Stimulated activated naive CD8-positive, alpha-beta T cell treated with anti-CD3 and anti-CD28 coated beads, Interleukin-15, Interleukin-2, amounts not matched to agents 100 ng/mL and 50 ng/mL, for 24 hours (primary cell): ENCODE measurements around the gene CEP162.
"Not testable (repeated sequence)": the region's sequence is repeated elsewhere in the genome, so short reads cannot be mapped to it uniquely, and the experiment has no call there.

Experiments used
- H3K27ac Mint-ChIP-seq: one replicate; pipeline ENCODE4 v1.8.0; 2021; ENCODE audit warnings: mild to moderate bottlenecking, mixed read lengths
- H3K27me3 Mint-ChIP-seq: one replicate; pipeline ENCODE4 v1.8.0; 2021; ENCODE audit warnings: mixed read lengths
- H3K36me3 Mint-ChIP-seq: one replicate; pipeline ENCODE4 v1.8.0; 2021; ENCODE audit warnings: low read depth, mixed read lengths
- H3K4me1 Mint-ChIP-seq: one replicate; pipeline ENCODE4 v1.8.0; 2021; ENCODE audit warnings: low read depth, mixed read lengths
- H3K4me3 Mint-ChIP-seq: one replicate; pipeline ENCODE4 v1.8.0; 2021; ENCODE audit warnings: mild to moderate bottlenecking, mixed read lengths
- H3K9me3 Mint-ChIP-seq: one replicate; pipeline ENCODE4 v1.8.0; 2021; ENCODE audit warnings: mixed read lengths

Gene CEP162

DNA sequence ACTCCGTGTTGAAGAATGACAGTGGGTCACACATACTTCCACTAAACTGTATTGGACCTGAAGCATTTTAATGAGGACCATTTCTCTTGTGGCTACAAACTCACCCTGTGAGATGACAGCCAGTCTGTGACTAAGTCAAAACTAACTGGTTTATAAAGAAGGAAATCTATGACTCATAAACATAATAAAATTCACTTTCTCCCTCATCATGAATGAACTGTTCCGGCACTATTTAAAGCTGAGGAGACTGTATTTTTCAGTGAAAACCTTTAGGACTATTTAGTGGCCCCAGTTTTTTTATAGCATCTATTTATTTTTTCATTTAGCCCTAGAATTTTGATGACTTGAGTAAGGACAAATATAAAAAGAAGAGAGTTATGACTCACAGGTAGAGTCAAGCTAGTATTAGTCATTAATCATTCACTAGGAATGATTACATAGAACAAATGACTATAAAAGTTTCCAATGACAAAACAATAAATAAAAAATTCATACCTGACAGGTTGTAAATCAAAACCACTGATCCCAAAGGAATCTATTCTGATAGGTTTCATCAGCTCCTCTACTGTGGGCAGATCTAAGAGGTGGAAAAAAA is 34.2 kb downstream of the CEP162 start:
- Mint-ChIP-seq H3K27ac (no peak overlapping the region), H3K4me3 (no peak overlapping the region)

DNA sequence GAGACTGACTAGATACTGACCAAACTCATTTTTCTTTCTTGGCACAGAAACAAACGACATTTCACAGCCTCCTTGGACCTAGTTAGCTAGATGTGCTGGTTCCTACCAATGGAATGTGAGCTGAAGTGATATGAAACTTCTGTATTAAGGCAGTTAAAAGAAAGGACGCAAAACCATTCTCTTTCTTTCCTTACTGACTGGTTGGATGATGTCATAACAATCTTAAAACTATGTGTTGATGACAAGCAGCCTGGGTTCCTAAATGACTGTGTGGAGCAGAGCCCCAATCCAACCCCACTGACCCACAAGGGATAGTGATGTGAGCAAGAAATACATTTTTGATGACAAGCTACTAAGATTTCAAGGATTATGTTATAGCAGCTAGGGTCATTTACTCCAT is 35.6 kb downstream of the CEP162 start:
- H3K4me1 Mint-ChIP-seq = peaks cover 4% of the 10 kb centered on the region
- H3K27ac Mint-ChIP-seq = no peak overlapping the region
- peaks cover 46% of the 10 kb centered on the region for H3K36me3 Mint-ChIP-seq
- no peaks in the 10 kb centered on the region for H3K9me3 Mint-ChIP-seq
- H3K27me3 Mint-ChIP-seq = no peaks in the 10 kb centered on the region
- H3K4me3 Mint-ChIP-seq = no peak overlapping the region

More for the DNA sequence above, 34.2 kb downstream of the CEP162 start:
- no peaks in the 10 kb centered on the region for H3K27me3 Mint-ChIP-seq
- H3K9me3 Mint-ChIP-seq = no peaks in the 10 kb centered on the region
- H3K36me3 Mint-ChIP-seq = peaks cover 50% of the 10 kb centered on the region
- peaks cover 4% of the 10 kb centered on the region for H3K4me1 Mint-ChIP-seq

DNA sequence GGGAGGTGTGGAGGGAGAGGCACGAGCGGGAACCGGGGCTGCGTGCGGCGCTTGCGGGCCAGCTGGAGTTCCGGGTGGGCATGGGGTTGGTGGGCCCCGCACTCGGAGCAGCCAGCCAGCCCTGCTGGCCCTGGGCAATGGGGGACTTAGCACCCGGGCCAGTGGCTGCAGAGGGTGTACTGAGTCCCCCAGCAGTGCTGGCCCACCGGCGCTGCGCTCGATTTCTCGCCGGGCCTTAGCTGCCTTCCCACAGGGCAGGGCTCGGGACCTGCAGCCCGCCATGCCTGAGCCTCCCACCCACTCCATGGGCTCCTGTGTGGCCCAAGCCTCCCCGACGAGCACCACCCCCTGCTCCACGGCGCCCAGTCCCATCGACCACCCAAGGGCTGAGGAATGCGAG is 38.1 kb downstream of the CEP162 start:
- H3K27me3 Mint-ChIP-seq, H3K4me1 Mint-ChIP-seq, H3K27ac Mint-ChIP-seq, H3K9me3 Mint-ChIP-seq, H3K4me3 Mint-ChIP-seq: not testable (repeated sequence)
- H3K36me3 Mint-ChIP-seq = peaks cover 28% of the 10 kb centered on the region

DNA sequence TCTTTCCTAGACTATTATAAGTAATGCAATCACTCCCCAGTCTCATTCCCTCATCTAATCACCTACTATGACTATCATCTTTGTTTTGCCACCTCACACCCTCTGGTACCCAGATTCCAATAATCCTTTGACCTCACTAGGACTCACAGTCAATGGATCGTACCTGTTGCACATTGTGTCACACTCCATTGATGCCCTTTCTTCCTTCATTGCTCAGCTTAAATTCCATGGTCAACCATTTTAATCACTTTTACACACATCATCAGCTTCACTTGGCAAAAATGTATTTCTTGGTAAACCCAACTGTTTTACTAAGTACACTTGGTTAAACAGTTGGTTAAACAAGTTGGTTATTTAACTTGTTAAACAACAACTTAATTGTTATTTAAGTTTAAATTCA is 44.0 kb downstream of the CEP162 start:
- H3K27ac Mint-ChIP-seq = no peak overlapping the region
- no peaks in the 10 kb centered on the region for H3K27me3 Mint-ChIP-seq
- H3K4me1 Mint-ChIP-seq = no peaks in the 10 kb centered on the region
- H3K36me3 Mint-ChIP-seq = peaks cover 18% of the 10 kb centered on the region
- H3K9me3 Mint-ChIP-seq = no peaks in the 10 kb centered on the region
- H3K4me3 Mint-ChIP-seq = no peak overlapping the region

DNA sequence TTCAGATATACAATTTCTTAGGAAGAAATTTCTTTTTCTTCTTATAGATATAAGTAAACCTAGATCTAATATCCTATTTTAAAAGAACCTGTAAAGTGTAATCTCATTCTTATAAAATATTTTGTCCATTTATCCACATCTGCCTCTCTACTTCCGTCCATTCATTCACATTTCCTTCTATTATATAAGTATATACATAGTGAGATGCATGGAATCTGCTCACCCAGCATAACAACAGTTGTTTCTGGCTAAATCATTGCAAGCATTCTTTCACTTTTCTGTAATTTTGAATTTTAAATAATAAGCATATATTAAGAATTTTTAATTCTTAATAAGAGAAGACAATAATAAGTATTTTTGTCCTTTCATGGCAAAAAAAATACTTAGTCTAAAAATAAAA is 45.4 kb downstream of the CEP162 start:
- Mint-ChIP-seq H3K4me3 (no peak overlapping the region), H3K27me3 (no peaks in the 10 kb centered on the region), H3K9me3 (no peaks in the 10 kb centered on the region), H3K27ac (no peak overlapping the region), H3K4me1 (no peaks in the 10 kb centered on the region), H3K36me3 (peaks cover 18% of the 10 kb centered on the region)

DNA sequence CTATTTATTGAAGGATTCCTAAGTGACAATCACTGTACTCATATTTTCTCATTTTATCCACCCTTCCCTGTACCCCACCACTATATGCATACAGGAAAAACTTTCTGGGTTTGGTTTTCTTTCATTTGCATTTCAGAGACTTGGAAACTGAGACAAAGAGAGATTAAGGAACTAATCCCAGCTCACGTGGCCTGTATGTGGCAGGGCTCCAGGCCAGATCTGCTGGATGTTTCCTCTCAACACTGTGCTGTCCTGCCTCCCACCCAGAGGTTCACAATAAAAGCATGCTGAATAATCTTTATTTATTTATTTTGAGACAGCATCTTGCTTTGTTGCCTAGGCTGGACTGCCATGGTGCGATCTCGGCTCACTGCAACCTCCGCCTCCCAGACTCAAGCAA is 50.2 kb downstream of the CEP162 start:
- Mint-ChIP-seq H3K4me1 (no peaks in the 10 kb centered on the region), H3K27me3 (no peaks in the 10 kb centered on the region), H3K9me3 (no peaks in the 10 kb centered on the region), H3K27ac (no peak overlapping the region), H3K4me3 (no peak overlapping the region), H3K36me3 (peaks cover 27% of the 10 kb centered on the region)

DNA sequence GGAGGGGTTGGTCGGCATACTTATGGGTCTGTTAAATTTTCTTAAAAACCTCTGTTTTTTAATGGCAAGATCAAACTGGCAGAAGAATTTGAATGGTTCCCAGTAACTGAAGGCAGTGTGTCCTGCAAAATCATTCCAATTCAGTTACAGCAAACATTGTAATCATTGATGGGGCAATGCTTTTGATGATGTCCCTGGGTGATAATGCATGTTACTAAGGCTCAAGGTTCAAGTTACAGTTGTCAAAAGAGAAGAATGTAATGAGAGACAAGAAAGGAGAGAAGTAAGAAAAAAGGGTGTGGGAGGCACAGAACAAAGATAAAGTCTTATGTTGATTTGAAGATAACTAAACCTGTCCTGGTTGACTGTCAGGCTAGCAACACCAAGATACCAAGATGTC is 54.9 kb downstream of the CEP162 start:
- Mint-ChIP-seq H3K36me3 (peaks cover 18% of the 10 kb centered on the region), H3K4me1 (no peaks in the 10 kb centered on the region), H3K9me3 (no peaks in the 10 kb centered on the region), H3K27ac (no peak overlapping the region), H3K4me3 (no peak overlapping the region), H3K27me3 (no peaks in the 10 kb centered on the region)

DNA sequence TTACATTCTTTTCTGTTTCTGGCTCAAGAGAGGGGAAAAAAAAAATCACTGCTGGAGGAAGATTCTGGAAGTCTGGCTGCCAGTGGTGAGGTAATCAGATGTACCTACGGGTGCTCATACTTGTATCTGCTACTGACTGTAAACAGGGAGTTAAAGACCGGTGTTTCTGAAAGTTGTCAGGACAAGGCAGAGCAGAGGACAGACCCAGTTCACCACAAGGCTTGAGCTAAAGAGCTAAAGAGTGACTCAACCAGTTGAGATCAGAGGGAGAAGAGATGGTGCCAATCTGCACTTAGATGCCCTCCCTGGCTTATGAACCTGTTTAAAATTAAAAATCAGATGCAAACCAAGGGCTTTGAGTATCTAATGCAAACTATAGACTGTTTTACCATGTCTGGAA is 55.4 kb downstream of the CEP162 start:
- no peaks in the 10 kb centered on the region for H3K9me3 Mint-ChIP-seq
- H3K4me3 Mint-ChIP-seq = no peak overlapping the region
- no peaks in the 10 kb centered on the region for H3K27me3 Mint-ChIP-seq
- no peak overlapping the region for H3K27ac Mint-ChIP-seq
- no peaks in the 10 kb centered on the region for H3K4me1 Mint-ChIP-seq
- H3K36me3 Mint-ChIP-seq = peaks cover 23% of the 10 kb centered on the region

DNA sequence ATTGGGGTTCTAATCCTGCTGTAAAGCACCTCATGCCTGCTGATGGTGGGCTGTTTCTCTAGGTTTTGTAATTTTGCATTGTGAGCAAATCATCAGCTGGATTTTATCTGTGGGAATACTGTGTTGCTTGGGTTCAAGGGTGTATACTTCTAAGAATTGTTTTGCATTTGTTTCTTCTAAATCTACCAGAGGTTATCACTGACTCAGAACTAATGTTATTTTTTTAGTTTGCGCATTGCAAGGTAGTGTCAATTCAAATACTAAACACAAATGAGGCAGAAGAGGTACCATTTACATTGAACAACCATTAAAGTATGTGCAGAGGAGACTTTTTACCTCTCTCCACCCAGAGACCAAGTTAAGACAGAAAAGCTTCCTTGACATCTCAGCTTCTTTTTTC is 60.0 kb downstream of the CEP162 start:
- Mint-ChIP-seq H3K9me3 (no peaks in the 10 kb centered on the region), H3K27me3 (no peaks in the 10 kb centered on the region), H3K4me1 (no peaks in the 10 kb centered on the region), H3K36me3 (peaks cover 34% of the 10 kb centered on the region), H3K4me3 (no peak overlapping the region), H3K27ac (no peak overlapping the region)

DNA sequence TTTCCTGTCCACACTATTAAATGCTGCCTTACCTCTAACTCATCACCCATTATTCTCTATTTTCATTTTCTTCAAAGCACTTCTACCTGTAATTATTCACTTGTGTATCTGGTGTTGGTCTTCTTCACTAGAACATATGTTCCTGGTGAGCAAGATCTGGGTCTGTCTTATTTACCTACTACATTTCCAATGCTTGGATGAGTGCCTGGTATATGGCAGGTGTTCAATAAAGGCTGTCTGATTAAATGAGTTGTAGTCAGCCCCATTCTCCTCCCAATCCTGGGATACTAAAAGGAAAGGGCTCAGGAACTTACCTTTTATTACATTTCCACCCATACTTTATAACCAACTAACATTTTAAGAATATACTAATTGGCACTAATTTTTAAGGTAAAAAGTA is 61.0 kb downstream of the CEP162 start:
- H3K27me3 Mint-ChIP-seq = no peaks in the 10 kb centered on the region

DNA sequence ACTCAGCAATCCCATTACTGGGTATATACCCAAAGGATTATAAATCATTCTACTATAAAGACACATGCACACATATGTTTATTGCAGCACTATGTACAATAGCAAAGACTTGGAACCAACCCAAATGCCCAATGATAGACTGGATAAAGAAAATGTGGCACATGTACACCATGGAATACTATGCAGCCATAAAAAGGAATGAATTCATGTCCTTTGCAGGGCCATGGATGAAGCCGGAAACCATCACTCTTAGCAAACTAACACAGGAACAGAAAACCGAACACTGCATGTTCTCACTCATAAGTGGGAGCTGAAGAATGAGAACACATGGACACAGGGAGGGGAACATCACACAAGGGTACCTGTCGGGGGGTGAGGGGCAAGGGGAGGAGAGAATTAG is 63.1 kb downstream of the CEP162 start:
- H3K9me3 Mint-ChIP-seq, H3K4me3 Mint-ChIP-seq, H3K4me1 Mint-ChIP-seq, H3K27me3 Mint-ChIP-seq, H3K27ac Mint-ChIP-seq: not testable (repeated sequence)
- H3K36me3 Mint-ChIP-seq = peaks cover 44% of the 10 kb centered on the region

More for the DNA sequence above, 61.0 kb downstream of the CEP162 start:
- H3K4me1 Mint-ChIP-seq = no peaks in the 10 kb centered on the region
- H3K27ac Mint-ChIP-seq = no peak overlapping the region
- H3K9me3 Mint-ChIP-seq = no peaks in the 10 kb centered on the region
- H3K36me3 Mint-ChIP-seq = peaks cover 36% of the 10 kb centered on the region
- no peak overlapping the region for H3K4me3 Mint-ChIP-seq

DNA sequence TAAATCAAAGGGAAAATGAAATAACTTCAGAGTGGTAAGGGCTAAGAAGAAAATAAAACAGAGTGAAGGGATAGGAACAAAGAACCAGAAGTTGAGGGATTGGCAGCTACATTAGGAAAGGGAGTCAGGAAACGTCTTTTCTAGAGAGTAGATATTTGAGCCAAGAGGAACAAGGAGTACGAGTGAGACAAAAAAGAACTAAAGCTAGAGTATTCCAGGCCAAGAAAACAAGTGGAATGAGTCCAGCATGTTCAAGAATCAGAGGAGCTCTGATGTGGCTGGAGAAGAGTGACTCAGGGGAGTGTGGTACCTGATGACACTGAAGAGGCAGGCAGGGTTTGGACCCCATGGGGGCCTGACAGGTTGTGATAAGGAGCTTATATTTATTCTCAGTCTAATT is 66.3 kb downstream of the CEP162 start:
- no peaks in the 10 kb centered on the region for H3K4me1 Mint-ChIP-seq
- no peaks in the 10 kb centered on the region for H3K9me3 Mint-ChIP-seq
- no peak overlapping the region for H3K27ac Mint-ChIP-seq
- H3K36me3 Mint-ChIP-seq = peaks cover 49% of the 10 kb centered on the region
- H3K27me3 Mint-ChIP-seq = no peaks in the 10 kb centered on the region
- no peak overlapping the region for H3K4me3 Mint-ChIP-seq

DNA sequence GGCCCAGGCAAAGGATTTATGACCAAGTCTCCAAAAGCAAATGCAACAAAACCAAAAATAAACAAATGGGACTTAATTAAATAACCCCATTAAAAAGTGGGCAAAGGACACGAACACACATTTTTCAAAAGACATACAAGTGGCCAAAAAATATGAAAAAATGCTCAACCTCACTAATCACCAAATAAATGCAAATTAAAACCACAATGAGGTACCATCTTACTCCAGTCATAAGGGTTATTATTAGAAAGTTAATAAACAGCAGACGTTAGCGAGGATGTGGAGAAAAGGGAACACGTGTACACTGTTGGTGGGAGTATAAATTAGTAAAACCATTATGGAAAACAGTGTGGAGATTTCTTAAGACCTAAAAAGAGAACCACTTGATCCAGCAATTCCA is 71.1 kb downstream of the CEP162 start:
- Mint-ChIP-seq H3K27me3 (no peaks in the 10 kb centered on the region), H3K27ac (no peak overlapping the region), H3K4me1 (no peaks in the 10 kb centered on the region), H3K9me3 (no peaks in the 10 kb centered on the region), H3K4me3 (no peak overlapping the region), H3K36me3 (peaks cover 59% of the 10 kb centered on the region)

DNA sequence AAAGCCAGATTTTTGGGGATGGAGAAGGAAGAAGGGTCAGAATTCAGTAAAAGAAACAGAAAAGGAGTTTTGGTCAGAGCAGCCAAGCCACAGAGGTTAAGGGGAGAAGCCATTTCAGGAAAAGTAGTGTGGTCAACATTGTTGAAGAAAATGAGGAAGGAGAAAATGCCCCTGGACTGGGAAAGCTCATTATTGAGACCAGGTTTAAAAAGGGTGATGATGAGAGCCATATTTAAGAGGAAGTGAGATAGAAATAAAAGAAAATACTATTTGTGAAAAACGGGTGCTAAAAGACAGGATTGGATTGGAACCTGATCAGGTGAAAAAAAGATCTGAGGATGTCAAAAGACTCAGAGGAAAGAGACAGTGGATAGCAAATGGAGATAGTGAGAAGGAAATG is 75.8 kb downstream of the CEP162 start:
- Mint-ChIP-seq H3K4me1 (no peaks in the 10 kb centered on the region), H3K4me3 (no peak overlapping the region), H3K27me3 (no peaks in the 10 kb centered on the region), H3K9me3 (no peaks in the 10 kb centered on the region), H3K27ac (no peak overlapping the region), H3K36me3 (peaks cover 55% of the 10 kb centered on the region)

DNA sequence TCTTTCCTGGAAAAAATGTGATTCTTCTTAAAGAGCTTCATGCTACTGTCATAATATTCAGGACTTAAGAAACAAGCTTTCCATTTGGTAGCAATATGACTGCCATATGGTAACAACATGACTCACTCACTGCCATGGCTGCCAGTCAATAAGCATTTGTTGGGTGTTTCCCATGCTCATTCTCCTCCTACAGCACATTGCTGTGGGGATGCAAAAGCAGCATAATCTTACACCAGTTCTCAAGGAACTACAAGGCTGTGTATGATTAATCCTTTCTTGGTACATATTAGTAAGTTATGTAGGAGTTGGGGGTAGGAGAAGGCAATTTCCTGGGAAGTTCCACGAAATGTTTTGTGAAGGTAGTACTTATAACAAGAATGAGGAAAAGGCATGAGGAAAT is 76.7 kb downstream of the CEP162 start:
- no peaks in the 10 kb centered on the region for H3K27me3 Mint-ChIP-seq
- no peak overlapping the region for H3K4me3 Mint-ChIP-seq
- no peaks in the 10 kb centered on the region for H3K4me1 Mint-ChIP-seq
- H3K27ac Mint-ChIP-seq = no peak overlapping the region
- H3K9me3 Mint-ChIP-seq = no peaks in the 10 kb centered on the region
- H3K36me3 Mint-ChIP-seq = peaks cover 52% of the 10 kb centered on the region

DNA sequence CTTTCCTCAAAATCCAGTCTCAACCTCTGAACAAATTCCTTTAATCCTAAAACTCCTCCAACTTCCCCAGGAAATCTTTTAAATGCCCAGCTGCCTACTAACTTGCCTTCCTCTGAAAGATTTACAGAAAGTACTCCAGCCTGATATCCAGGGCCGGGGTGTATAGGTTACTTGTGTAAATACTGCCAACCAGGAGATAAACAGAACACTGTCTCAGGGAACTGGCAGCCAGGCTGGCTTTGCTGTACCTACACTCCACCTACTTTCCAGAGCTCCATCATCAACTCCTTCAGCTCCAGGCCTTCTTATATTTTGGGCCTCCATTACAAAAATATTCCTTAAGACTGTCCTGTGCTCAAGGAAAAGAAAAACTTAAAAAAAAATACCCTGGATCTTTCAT is 85.9 kb downstream of the CEP162 start:
- peaks cover 56% of the 10 kb centered on the region for H3K36me3 Mint-ChIP-seq
- no peaks in the 10 kb centered on the region for H3K4me1 Mint-ChIP-seq
- no peaks in the 10 kb centered on the region for H3K9me3 Mint-ChIP-seq
- no peaks in the 10 kb centered on the region for H3K27me3 Mint-ChIP-seq
- no peak overlapping the region for H3K27ac Mint-ChIP-seq
- H3K4me3 Mint-ChIP-seq = no peak overlapping the region
